NCI-H1417 treated with DMSO at 0.1 percent for 48 hours (cell line): ENCODE measurements around the gene ACAP3.

Source experiments
- DNase-seq: peaks from one replicate; lab custom pipeline; 2025; lab: John Stamatoyannopoulos, UW

The ACAP3 gene

DNA sequence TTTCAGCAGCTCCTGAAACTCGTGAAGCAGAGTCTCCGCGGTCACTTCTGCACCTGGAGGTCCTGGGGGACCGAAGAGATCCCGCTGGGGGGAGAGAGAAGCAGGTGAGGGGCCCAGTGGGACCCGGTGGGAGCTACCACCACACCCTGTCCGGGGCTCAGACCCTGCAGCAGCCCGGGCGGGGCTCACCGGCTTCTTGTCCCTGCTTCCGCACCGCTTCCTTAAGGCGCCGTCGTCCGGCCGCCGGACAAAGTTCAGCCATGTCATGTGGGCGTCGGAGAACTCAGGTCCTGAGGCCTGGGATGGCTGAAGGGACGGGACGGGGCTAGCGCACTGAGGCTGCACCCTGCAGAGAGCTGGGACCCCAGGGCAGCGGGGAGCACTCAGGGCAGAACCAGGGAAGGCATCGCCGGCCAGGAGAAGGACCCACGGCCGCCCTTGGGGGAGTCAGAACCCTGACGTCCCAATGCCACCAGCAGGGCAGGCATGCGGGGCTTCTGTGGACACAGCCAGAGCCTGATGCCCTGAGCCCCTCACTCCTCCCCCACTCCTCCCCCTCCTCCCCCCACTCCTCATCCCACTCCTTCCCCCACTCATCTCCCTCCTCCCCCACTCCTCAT, 63.4 kb downstream of the ACAP3 start:
- no peak for DNase-seq

DNA sequence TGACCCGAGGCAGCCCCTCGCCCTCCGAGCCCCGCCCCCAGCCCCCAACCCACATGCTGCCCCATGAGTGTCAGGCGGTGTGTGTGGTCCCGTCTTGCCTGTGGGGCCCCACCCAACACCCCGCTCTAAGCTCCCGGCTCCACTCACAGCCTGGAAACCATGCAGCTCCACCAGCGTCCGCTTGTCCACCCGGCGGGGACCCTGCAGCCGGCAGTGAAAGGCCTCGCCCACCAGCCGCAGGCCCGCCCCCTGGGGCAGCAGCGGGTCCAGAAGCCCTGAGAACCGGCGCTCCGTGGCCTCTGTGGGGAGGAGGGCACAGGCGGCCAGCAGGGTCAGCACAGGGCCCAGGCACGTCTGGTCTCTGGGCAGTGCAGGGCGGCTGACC, 63.9 kb downstream of the ACAP3 start:
- DNase-seq = no peak

DNA sequence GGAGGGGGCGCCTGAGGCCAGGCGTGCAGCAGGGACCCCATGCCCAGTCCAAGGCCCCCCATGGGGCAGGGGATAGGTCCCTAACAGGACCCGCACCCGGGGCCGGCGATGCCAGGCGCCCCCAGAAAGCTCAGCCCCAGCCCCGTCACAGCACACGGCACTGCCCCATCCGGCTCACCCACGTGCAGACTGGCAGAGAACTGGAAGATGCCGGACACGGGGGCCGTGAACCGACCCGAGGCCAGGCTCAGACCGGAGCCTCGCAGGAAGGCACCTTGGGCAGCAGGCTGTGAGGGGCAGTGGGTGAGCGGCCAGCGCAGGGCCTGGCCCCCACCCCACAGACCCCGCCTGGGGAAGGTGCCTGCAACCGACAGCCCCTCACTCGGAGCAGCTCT, 64.5 kb downstream of the ACAP3 start:
- no peak for DNase-seq

DNA sequence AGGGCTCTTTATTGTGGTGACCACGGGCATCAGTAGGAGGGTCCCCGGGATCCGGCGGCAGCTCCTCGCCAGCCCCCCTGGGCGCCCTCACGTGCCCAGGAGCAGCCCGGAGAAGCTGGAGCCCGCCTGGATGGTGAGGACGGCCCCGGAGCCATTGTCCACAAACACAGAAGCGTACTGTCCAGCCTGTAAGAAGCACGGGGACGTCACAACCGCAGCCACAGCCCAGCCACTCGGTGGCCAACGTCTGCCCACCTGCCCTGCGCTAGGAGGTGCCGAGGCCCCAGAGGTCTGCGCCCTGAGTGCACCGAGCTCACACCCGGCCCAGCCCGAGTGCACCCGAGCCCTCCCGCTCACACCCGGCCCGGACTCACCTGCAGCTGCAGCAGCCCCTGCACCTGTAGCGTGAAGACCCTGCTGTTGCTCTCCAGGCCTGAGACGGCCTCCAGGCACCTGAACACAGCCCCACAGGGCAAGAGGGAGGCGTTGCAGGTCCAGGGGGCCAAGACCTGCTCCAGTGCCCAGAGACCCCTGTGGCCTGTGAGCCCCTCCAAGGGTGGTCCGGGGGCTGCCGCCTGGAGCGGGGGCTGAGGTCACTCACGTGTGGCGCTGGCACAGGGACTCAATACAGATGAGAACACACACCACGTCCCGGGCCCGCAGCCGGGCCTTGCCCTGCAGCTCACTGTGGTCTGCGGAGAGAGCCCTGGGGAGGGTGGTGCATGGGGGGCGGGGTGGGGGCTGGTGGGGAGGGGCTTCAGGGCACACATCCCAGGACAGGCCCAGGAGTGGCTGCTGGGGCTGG, 65.1 kb downstream of the ACAP3 start:
- DNase-seq = no peak
